H9 (cell line): ENCODE measurements around the gene FAM180A. TPM values are rescaled to one million over a fixed set of nuclear protein-coding genes. Genes with fewer than 3 reads are reported as not detected.

Experiments
- DNase-seq: peaks from one replicate; pipeline ENCODE4 v3.0.0-alpha.2; 2017
- H2AFZ ChIP-seq: one replicate; pipeline ENCODE4 v1.6.1; 2013; ENCODE audit warnings: mild to moderate bottlenecking, low read length, control low read depth, moderate library complexity
- H2AK5ac ChIP-seq: 2 replicates; pipeline ENCODE4 v1.6.1; 2013; ENCODE audit warnings: low read length, control low read depth, mixed read lengths; ENCODE audit not compliant: insufficient read length
- H2BK120ac ChIP-seq: one replicate; pipeline ENCODE4 v1.6.1; 2013; ENCODE audit warnings: low read depth, mild to moderate bottlenecking, low read length, control low read depth, inconsistent platforms; ENCODE audit not compliant: poor library complexity, severe bottlenecking
- H2BK12ac ChIP-seq: 2 replicates; pipeline ENCODE4 v1.6.1; 2013; ENCODE audit warnings: low read length, control low read depth, mixed read lengths, low read depth; ENCODE audit not compliant: insufficient read length
- H2BK15ac ChIP-seq: 2 replicates; pipeline ENCODE4 v1.6.1; 2013; ENCODE audit warnings: low read depth, low read length, control low read depth
- H2BK20ac ChIP-seq: one replicate; pipeline ENCODE4 v1.6.1; 2013; ENCODE audit warnings: low read depth, mild to moderate bottlenecking, low read length, control low read depth, inconsistent platforms; ENCODE audit not compliant: poor library complexity, severe bottlenecking
- H2BK5ac ChIP-seq: 2 replicates; pipeline ENCODE4 v1.6.1; 2013; ENCODE audit warnings: low read length, control low read depth, mixed read lengths; ENCODE audit not compliant: insufficient read length
- H3K14ac ChIP-seq: 2 replicates; pipeline ENCODE4 v1.6.1; 2013; ENCODE audit warnings: low read length, control low read depth; ENCODE audit not compliant: insufficient read depth
- H3K18ac ChIP-seq: 2 replicates; pipeline ENCODE4 v1.6.1; 2013; ENCODE audit warnings: low read depth, mild to moderate bottlenecking, mixed read lengths, low read length, control low read depth; ENCODE audit not compliant: insufficient read length
- H3K23ac ChIP-seq: 2 replicates; pipeline ENCODE4 v1.6.1; 2013; ENCODE audit warnings: low read length, control low read depth, mixed read lengths, low read depth; ENCODE audit not compliant: insufficient read length
- H3K23me2 ChIP-seq: 2 replicates; pipeline ENCODE4 v1.6.1; 2013; ENCODE audit warnings: low read depth, mild to moderate bottlenecking, mixed read lengths, low read length, control low read depth; ENCODE audit not compliant: insufficient read length, poor library complexity, severe bottlenecking
- H3K27ac ChIP-seq: 2 replicates; pipeline ENCODE4 v1.5.1; 2013; ENCODE audit warnings: low read length, control low read depth, mixed read lengths, low read depth; ENCODE audit not compliant: insufficient read length
- H3K27me3 ChIP-seq: 2 replicates; pipeline ENCODE4 v1.6.1; 2013; ENCODE audit warnings: low read length, control low read depth, inconsistent platforms; ENCODE audit not compliant: insufficient read depth
- H3K4ac ChIP-seq: 2 replicates; pipeline ENCODE4 v1.6.1; 2013; ENCODE audit warnings: low read depth, mild to moderate bottlenecking, control low read depth, inconsistent platforms, low read length, moderate library complexity
- H3K4me1 ChIP-seq: 2 replicates; pipeline ENCODE4 v1.6.1; 2013; ENCODE audit warnings: low read length, control low read depth, inconsistent platforms; ENCODE audit not compliant: insufficient read depth
- H3K4me2 ChIP-seq: 2 replicates; pipeline ENCODE4 v1.6.1; 2013; ENCODE audit warnings: low read length, control low read depth, mixed read lengths; ENCODE audit not compliant: insufficient read length, insufficient read depth
- H3K56ac ChIP-seq: 2 replicates; pipeline ENCODE4 v1.6.1; 2013; ENCODE audit warnings: low read depth, mild to moderate bottlenecking, mixed read lengths, low read length, control low read depth; ENCODE audit not compliant: insufficient read length
- H3K79me1 ChIP-seq: 2 replicates; pipeline ENCODE4 v1.6.1; 2013; ENCODE audit warnings: low read depth, mild to moderate bottlenecking, moderate library complexity, low read length, control low read depth, inconsistent platforms; ENCODE audit not compliant: insufficient read depth, poor library complexity, severe bottlenecking
- H3K79me2 ChIP-seq: 2 replicates; pipeline ENCODE4 v1.6.1; 2013; ENCODE audit warnings: low read length, control low read depth, inconsistent platforms; ENCODE audit not compliant: insufficient read depth
- H3K9ac ChIP-seq: 2 replicates; pipeline ENCODE4 v1.6.1; 2013; ENCODE audit warnings: low read length, control low read depth, mixed read lengths; ENCODE audit not compliant: insufficient read length; ENCODE audit errors: extremely low read depth
- H3K9me3 ChIP-seq: one replicate; pipeline ENCODE4 v1.6.1; 2013; ENCODE audit warnings: low read depth, low read length, inconsistent platforms; ENCODE audit not compliant: control insufficient read depth
- H3T11ph ChIP-seq: one replicate; pipeline ENCODE4 v1.6.1; 2013; ENCODE audit warnings: mild to moderate bottlenecking, low read length, control low read depth, inconsistent platforms
- H4K20me1 ChIP-seq: one replicate; pipeline ENCODE4 v1.6.1; 2013; ENCODE audit not compliant: control insufficient read depth, insufficient read length, insufficient read depth
- H4K5ac ChIP-seq: 2 replicates; pipeline ENCODE4 v1.6.1; 2013; ENCODE audit warnings: low read depth, mild to moderate bottlenecking, mixed read lengths, low read length, control low read depth; ENCODE audit not compliant: insufficient read length
- H4K8ac ChIP-seq: replicated peaks from 2 replicates; pipeline ENCODE4 v1.6.1; 2013; ENCODE audit warnings: low read length, control low read depth, mixed read lengths, low read depth; ENCODE audit not compliant: insufficient read length
- H4K91ac ChIP-seq: 2 replicates; pipeline ENCODE4 v1.6.1; 2013; ENCODE audit warnings: low read depth, mild to moderate bottlenecking, moderate library complexity, mixed read lengths, low read length, control low read depth; ENCODE audit not compliant: insufficient read length
- H3K27ac Mint-ChIP-seq, 3 experiments: 2 replicates in 2 of 3; 3 replicates in 1 of 3; pipeline ENCODE4 v1.8.0; 2020 to 2021; ENCODE audit warnings: mixed read lengths in 3 of 3, mild to moderate bottlenecking in 1 of 3, moderate library complexity in 1 of 3
- H3K27me3 Mint-ChIP-seq: 2 replicates; pipeline ENCODE4 v1.8.0; 2021; ENCODE audit warnings: low read depth, mild to moderate bottlenecking, moderate library complexity, mixed read lengths
- H3K36me3 Mint-ChIP-seq, 3 experiments: 2 replicates in 2 of 3; 3 replicates in 1 of 3; pipeline ENCODE4 v1.8.0; 2020 to 2021; ENCODE audit warnings: low read depth in 3 of 3, mixed read lengths in 3 of 3; ENCODE audit not compliant: insufficient read depth in 1 of 3
- H3K4me1 Mint-ChIP-seq, 2 experiments: 2 replicates each; pipeline ENCODE4 v1.8.0; 2020; ENCODE audit warnings: mixed read lengths in 2 of 2
- H3K4me3 Mint-ChIP-seq, 2 experiments: 2 replicates in 1 of 2; 3 replicates in 1 of 2; pipeline ENCODE4 v1.8.0; 2020 to 2021; ENCODE audit warnings: mild to moderate bottlenecking in 2 of 2, mixed read lengths in 2 of 2, moderate library complexity in 1 of 2
- H3K9me3 Mint-ChIP-seq, 2 experiments: 2 replicates in 1 of 2; 3 replicates in 1 of 2; pipeline ENCODE4 v1.8.0; 2020; ENCODE audit warnings: mild to moderate bottlenecking in 2 of 2, mixed read lengths in 2 of 2, moderate library complexity in 1 of 2
- CTCF ChIP-seq: fragments of 200-600 bp; sonication (generic); conservative IDR thresholded peaks from 3 replicates; pipeline ENCODE4 v1.8.0; 2021; ENCODE audit warnings: antibody characterized with exemption, mild to moderate bottlenecking
- WGBS: extraction: QIAGEN DNeasy Blood & Tissue Kit; methylation state at CpG from one replicate; pipeline ENCODE4 v1.1.7; 2013; ENCODE audit warnings: missing lambda C conversion rate, low lambda C conversion rate, mixed read lengths; ENCODE audit not compliant: insufficient read length; ENCODE audit errors: extremely low coverage; 5-methylcytosine and 5-hydroxymethylcytosine counted together
- total RNA-seq: library from RNA; stranded (reverse); gene quantifications from 2 replicates; pipeline ENCODE4 v1.2.1, GENCODE V29; 2021

The FAM180A gene
- total RNA-seq, 1 experiment from 2014 or later = not detected

- Histone ChIP-seq H3K27ac (no peak overlapping the region), H2AK5ac (no peak overlapping the region), H3K9me3 (no peaks in the 10 kb centered on the region), H2BK20ac (no peak overlapping the region), H4K91ac (no peak overlapping the region), H3K23ac (no peak overlapping the region), H3K14ac (no peak overlapping the region), H2BK5ac (no peak overlapping the region), H3K18ac (no peak overlapping the region), H4K8ac (no peak overlapping the region), H3K27me3 (no peaks in the 10 kb centered on the region), H3K79me1 (no peaks in the 10 kb centered on the region), H3K9ac (no peak overlapping the region), H3K4ac (no peak overlapping the region), H2BK15ac (no peak overlapping the region), H3K4me1 (no peaks in the 10 kb centered on the region; the same call in 1 of the 2 replicates), H2BK12ac (no peak overlapping the region), H2BK120ac (no peak overlapping the region), H3T11ph (no peak overlapping the region), H3K23me2 (no peaks in the 10 kb centered on the region), H2AFZ (no peak overlapping the region), H3K79me2 (no peaks in the 10 kb centered on the region), H4K20me1 (no peaks in the 10 kb centered on the region), H4K5ac (no peak overlapping the region), H3K56ac (no peak overlapping the region), H3K4me2 (no peak overlapping the region)
- peaks cover 0 to 3% of the 10 kb centered on the region in 2 experiments; a peak in 1 of 5 replicates for H3K9me3 Mint-ChIP-seq
- no peaks in the 10 kb centered on the region; the same call in none of the 2 replicates for H3K27me3 Mint-ChIP-seq
- no peak overlapping the region for H3K27ac Mint-ChIP-seq
- DNase-seq = no peak
- 0 out of 7 replicates have a peak, but pooled peaks cover 0 to 6% (median 0%) of the 10 kb centered on the region in 3 experiments for H3K36me3 Mint-ChIP-seq
- peaks cover 10% of the 10 kb centered on the region in 2 experiments for H3K4me1 Mint-ChIP-seq
- no CpG with 5 or more reads among the region's 4 CpGs for WGBS
- no peak for TF ChIP-seq CTCF
- H3K4me3 Mint-ChIP-seq = no peak overlapping the region
These were observed 49.5 kb upstream of the FAM180A start for GRCh38 chr7:135798095-135798494.
